ENCODE data around the gene ADAM12. TPM values are rescaled to one million over a fixed set of nuclear protein-coding genes. Genes with fewer than 3 reads are reported as not detected.

ADAM12 gene
- total and polyA plus RNA-seq, 4 donors = 0.03 to 0.33 (median 0.19) TPM

- TF ChIP-seq FOXA1 (IDR thresholded peaks at IDR 0.05) (no peak), NR2F2 (IDR thresholded peaks at IDR 0.05) (no peak), FOXA2 (IDR thresholded peaks at IDR 0.05) (no peak), TAF1 (conservative IDR thresholded peaks at IDR 0.05) (no peak), RXRA (IDR thresholded peaks at IDR 0.05) (no peak), JUND (IDR thresholded peaks at IDR 0.05) (no peak), RAD21 (IDR thresholded peaks at IDR 0.05) (no peak), MAX (IDR thresholded peaks at IDR 0.05) (no peak), GABPA (IDR thresholded peaks at IDR 0.05 in 1 of 2, conservative IDR thresholded peaks at IDR 0.05 in 1 of 2) (no peak), HNF4A (conservative IDR thresholded peaks at IDR 0.05) (no peak), REST (IDR thresholded peaks at IDR 0.05) (no peak), EGR1 (IDR thresholded peaks at IDR 0.05; ENCODE audit: low read depth in 2 of 2) (no peak), HNF4G (IDR thresholded peaks at IDR 0.05) (no peak), SP1 (IDR thresholded peaks at IDR 0.05) (no peak)
- TF ChIP-seq, protein P1, sequence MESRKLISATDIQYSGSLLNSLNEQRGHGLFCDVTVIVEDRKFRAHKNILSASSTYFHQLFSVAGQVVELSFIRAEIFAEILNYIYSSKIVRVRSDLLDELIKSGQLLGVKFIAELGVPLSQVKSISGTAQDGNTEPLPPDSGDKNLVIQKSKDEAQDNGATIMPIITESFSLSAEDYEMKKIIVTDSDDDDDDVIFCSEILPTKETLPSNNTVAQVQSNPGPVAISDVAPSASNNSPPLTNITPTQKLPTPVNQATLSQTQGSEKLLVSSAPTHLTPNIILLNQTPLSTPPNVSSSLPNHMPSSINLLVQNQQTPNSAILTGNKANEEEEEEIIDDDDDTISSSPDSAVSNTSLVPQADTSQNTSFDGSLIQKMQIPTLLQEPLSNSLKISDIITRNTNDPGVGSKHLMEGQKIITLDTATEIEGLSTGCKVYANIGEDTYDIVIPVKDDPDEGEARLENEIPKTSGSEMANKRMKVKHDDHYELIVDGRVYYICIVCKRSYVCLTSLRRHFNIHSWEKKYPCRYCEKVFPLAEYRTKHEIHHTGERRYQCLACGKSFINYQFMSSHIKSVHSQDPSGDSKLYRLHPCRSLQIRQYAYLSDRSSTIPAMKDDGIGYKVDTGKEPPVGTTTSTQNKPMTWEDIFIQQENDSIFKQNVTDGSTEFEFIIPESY (IDR thresholded peaks at IDR 0.05) = no peak
- TF ChIP-seq, protein P2, sequence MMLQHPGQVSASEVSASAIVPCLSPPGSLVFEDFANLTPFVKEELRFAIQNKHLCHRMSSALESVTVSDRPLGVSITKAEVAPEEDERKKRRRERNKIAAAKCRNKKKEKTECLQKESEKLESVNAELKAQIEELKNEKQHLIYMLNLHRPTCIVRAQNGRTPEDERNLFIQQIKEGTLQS (IDR thresholded peaks at IDR 0.05) = no peak
- TF ChIP-seq, protein P3, sequence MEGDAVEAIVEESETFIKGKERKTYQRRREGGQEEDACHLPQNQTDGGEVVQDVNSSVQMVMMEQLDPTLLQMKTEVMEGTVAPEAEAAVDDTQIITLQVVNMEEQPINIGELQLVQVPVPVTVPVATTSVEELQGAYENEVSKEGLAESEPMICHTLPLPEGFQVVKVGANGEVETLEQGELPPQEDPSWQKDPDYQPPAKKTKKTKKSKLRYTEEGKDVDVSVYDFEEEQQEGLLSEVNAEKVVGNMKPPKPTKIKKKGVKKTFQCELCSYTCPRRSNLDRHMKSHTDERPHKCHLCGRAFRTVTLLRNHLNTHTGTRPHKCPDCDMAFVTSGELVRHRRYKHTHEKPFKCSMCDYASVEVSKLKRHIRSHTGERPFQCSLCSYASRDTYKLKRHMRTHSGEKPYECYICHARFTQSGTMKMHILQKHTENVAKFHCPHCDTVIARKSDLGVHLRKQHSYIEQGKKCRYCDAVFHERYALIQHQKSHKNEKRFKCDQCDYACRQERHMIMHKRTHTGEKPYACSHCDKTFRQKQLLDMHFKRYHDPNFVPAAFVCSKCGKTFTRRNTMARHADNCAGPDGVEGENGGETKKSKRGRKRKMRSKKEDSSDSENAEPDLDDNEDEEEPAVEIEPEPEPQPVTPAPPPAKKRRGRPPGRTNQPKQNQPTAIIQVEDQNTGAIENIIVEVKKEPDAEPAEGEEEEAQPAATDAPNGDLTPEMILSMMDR (IDR thresholded peaks at IDR 0.05; ENCODE audit: low read depth, low read length, missing input control) = no peak
- 84% methylated on average over 14 of the region's 14 CpGs for WGBS
- H3K4me1 ChIP-seq (ENCODE audit: control insufficient read depth in 4 of 4, insufficient read depth in 4 of 4, low read length in 3 of 4) = no peaks in the 10 kb centered on the region
- H3K36me3 ChIP-seq (ENCODE audit: control insufficient read depth in 4 of 4, insufficient read depth in 3 of 4, low read depth in 1 of 4, low read length in 3 of 4) = no peaks in the 10 kb centered on the region
- no peak overlapping the region for H3K4me3 ChIP-seq (ENCODE audit: low read depth in 1 of 3, low read length in 3 of 3)
- no peaks in the 10 kb centered on the region for H3K9me3 ChIP-seq (ENCODE audit: control insufficient read depth in 4 of 4, low read length in 3 of 4)
- DNase-seq (ENCODE audit: low spot score) = no peak
- H3K27me3 ChIP-seq (ENCODE audit: control insufficient read depth in 4 of 4, insufficient read depth in 4 of 4, low read length in 3 of 4) = peaks cover 0 to 3% (median 0%) of the 10 kb centered on the region in 4 donors
- no peak overlapping the region for H3K27ac ChIP-seq (ENCODE audit: low read depth in 1 of 2, low read length in 2 of 2)
- H3K9ac ChIP-seq (ENCODE audit: low read depth in 1 of 2, low read length in 2 of 2) = no peak overlapping the region
Measured at GRCh38 chr10:126332576-126332975, 55.7 kb downstream of the ADAM12 start.

Data from liver (tissue), 9 donors.